CD4-positive, alpha-beta T cell treated with Interleukin-10 for 1 hour (primary cell): ENCODE results near the gene UBA52.
"Not testable (repeated sequence)": the region's sequence is repeated elsewhere in the genome, so short reads cannot be mapped to it uniquely, and the experiment has no call there.

Experiments used
- DNase-seq: peaks from one replicate; pipeline ENCODE4 v3.0.0-alpha.2; 2020

The UBA52 gene

DNA sequence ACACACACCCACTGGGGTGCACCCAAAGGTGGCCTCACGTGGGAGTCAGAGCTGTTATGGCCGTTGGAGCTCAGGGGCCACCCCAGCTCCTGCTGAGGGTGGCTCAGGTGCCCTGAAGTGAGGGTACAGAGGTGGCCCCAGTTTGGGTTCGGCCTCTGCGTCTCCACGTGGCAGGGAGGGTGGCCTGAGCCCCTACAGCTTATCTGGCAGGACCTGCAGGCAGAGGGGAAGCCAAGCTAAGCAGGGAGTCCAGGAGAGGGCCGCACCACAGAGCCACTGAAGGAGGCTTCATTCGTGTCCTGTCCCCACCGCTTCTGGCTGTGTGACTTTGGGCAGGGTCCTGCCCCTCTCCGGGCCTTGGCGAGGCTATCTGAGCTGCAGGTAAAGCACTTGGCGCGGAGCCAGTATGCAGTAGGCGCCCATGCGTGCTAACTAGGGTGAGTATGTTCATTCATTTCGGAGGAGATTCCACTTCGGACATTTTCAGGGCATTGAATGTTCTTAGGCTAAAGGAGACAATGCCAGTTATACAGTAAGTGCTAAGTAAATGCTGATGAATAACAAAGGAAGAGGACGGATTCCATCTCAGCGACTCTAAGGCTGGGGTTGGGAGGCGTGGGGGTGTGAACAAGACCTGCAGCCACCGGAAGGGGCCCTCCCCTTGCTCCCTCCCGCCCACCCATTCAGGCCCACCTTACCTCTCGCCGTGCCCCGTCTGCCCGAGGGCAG, 21.9 kb downstream of the UBA52 start:
- DNase-seq = no peak

DNA sequence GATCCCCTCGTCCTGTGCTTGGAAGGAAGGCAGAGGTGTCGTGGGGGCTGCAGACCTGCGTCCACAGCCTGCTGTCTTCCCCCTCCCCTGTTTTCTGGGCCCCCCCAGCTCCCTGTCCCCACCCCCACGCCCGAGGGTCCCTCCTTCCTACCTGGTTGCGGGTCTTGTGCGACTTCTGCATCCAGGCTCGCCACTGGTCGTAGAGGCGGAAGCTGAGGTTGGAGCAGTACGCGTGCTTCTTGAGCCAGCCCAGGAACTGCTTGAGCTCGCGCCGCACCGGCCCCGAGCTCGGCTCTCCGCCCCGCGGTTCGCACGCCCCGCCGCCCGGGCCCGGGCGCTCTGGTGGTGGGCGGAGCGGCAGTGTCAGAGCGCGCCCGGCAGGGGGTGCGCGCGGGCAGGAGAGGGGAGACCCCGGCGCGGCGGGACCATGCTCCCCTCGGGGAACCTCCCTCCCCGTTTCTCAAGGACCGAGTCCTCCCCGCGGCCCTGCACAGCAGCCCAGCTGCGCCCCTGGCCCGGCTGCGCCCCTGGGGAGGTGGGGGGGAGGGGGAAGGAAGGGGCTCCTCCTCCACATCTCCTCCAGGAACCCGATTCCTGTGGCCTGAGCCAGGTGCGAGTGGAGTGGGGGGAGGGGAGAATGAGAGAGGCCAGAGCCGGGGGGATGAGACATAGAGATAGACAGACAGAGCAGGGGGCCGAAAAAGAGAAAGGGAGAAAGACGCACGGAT, 22.6 kb downstream of the UBA52 start:
- DNase-seq = peak; percentile 79

DNA sequence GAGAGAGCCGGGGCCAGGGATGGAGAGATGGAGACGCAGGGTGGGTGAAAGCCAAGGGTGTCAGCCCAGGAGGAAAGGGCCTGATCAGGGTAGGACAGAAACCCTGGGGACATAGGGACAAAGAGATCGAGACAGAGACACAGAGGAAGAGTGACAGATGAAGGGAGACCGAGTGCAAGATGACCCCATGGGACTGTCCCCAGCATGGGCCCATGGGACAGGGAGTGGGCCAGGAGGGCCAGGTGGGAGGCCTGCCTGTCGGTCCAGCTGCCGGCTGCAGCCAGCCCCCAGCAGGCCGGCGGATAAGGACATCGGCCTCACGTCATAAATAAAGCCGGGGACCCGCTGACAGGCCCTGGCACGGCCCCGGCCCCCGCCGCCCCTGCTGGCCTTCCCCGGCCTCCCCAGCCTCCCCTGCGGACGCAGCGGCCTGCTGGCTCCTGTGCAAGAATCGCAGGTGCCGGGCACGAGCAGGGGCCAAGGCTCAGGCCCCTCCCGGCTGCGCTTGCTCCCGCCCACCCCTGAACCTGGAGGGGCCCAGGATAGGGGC, 23.2 kb downstream of the UBA52 start:
- no peak for DNase-seq

DNA sequence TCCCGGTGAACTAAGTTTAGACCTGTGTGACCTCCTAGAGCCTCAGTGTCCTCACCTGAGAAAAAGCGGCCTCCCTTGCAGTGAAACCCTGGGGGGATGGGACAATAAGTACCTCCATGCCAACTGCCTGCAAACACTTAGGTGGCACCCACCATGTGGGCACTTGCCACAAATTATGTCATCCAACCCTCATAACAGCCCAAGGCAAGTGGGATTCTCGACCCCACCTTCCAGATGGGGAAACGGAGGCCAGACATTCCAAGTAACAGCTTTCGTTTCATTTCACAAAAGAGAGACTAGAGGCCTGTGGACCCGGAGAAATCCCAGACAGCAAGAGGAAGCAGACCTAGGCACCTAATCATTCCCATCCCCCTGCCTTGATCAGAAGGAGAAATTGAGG, 23.8 kb downstream of the UBA52 start:
- DNase-seq = no peak

DNA sequence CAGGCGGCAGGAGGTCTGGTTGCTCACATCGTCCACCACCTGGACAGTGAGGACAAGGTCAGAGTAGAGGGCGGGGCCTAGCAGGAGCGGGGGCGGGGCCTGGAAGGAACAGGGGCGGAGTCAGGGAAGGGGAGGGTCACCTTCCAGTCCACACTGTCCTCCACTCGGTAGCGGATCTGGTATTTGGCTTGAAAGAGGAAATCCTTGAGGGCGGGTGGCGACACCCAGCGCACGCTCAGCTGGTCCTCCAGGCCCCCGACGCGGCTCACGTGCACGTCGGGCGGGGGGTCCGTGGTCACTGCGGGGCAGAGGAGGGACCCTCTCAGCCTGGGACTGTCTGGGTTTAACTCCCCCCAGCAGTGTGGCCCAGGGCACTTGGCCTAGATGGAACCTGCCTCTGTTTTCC, 25.1 kb downstream of the UBA52 start:
- DNase-seq = no peak

DNA sequence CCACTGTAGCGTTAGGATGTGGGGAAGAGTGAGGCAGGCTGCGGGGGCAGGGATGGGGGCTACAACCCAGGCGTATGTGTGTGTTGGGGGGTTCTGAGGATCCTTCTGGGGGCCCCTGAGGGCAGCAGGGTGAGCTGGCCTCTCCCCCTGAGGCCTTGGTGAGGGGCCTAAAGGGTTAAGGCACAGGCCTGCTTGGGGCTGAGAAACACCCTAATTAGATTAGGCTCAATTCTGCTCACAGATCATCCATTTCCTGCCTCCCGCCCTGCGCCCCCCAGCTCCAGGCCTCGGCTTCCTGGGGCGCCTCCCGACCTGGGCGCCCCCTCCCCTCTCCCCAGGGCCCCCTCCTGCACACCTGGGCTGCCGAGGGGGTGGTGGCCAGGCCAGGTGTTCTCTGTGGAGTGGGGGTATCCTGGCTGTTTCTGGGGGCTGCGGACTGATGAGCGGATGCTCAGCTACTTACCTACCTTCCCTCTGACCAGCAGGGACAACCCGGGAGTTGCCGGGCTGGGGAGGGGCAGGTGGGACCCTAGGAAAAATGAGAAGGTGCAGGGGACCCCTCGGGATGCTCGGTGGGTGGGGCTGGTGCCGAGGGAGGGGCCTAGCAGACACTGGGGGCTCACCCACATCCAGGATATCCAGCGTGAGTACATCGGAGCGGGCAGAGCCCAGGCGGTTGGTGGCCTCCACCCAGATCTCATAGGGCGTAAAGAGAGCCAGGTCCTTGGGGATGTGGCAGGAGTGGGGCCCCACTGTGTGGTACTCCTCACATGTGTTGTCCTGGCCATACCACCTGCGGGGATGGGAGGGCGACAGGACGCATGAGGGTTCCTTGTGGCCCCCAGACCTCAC, 26.4 kb downstream of the UBA52 start:
- DNase-seq = no peak

DNA sequence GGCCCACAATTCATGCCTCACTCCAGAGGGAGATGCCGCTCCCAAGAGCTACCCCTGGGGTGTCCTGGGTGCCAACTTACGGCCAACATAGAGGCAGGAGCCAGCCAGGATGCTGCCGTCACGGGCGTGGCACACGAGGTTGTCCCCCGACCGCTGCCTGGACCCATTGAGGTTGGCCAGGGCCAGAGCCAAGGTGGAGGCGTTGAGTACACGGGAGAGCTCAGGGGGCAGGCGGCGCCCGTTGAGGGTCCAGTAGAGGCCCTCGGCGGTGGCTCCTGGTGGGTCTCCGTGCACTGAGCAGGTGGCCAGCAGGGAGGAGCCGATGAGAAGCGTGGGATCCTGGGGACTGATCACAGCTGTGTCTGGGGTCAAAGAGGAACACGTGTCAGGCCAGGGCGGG, 27.8 kb downstream of the UBA52 start:
- DNase-seq = no peak

DNA sequence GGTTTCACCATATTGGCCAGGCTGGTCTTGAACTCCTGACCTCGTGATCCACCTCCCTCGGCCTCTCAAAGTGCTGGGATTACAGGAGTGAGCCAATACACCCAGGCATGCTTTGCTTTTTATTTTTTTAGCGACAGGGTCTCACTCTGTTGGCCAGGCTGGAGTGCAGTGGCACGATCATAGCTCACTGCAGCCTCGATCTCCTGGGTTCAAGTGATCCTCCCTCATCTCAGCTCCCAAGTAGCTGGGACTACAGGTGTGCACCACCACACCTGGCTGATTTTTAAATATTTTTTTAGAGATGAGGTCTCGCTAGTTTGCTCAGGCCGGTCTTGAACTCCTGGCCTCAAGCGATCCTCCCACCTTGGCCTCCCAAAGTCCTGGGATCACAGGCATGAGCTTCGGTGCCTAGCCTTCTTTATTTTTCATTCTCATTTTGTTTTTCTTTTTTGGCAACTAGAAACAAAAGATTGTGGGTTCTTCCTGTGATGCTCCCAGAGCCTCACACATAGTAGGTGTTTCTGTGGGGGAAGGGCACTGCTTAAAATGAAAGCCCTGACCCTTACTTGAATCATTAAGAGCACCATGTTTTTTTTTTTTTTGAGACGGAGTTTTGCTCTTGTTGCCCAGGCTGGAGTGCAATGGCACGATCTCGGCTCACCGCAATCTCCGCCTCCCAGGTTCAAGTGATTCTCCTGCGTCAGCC, 29.2 kb downstream of the UBA52 start:
- DNase-seq = not testable (repeated sequence)

DNA sequence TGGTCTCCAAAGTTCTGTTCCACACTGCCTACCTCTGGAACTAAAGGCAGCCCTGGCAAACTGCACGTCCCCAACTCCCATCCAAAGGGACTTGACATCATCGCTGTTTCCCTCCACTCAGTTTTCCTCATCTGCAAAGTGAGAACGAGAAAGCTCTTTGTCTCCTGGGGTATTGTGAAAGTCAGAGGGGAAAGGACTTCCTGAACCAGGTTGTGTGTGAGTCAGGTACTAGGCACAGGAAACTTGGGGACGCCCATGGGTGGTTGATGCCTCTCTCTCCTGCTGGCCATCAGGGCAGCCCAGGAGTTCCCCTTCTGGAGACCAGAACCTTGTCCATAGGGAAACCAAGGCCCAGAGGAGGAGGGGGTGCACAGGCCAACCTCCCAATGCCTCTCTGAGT, 30.2 kb downstream of the UBA52 start:
- no peak for DNase-seq

DNA sequence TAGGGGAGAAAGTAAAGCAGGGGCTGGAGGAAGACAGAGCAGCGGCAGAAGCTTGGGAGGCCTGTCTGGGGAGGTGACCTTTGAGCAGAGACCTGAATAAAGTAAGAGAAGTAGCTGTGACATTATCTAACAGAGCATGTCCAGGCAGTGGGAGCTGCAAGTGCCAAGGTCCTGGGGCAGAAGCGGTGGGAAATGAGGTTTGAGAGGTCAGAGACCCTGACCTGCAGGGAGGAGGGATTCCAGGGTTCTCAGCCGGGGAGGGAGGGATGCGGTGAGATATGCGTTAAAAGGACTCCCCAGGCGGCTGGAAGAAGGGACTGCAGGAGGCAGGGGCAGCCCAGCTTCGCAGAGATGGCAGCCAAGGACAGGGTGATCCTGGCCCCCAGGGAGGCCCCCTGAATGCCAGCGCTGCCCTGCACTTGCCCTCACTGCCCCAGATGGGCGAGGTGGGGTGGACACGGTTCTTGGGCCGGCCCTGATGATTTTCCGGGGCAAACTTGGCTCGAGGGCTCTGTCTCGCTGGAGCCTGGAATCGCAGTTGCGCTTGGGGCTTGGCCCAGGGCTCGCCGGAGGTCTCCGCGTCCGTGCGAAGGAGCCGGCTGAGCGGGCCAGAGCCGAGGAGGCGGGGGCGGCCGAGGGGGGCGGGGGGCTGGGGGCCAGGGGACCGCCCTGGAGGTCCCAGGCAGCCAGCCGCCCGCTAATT, 31.7 kb downstream of the UBA52 start:
- no peak for DNase-seq

DNA sequence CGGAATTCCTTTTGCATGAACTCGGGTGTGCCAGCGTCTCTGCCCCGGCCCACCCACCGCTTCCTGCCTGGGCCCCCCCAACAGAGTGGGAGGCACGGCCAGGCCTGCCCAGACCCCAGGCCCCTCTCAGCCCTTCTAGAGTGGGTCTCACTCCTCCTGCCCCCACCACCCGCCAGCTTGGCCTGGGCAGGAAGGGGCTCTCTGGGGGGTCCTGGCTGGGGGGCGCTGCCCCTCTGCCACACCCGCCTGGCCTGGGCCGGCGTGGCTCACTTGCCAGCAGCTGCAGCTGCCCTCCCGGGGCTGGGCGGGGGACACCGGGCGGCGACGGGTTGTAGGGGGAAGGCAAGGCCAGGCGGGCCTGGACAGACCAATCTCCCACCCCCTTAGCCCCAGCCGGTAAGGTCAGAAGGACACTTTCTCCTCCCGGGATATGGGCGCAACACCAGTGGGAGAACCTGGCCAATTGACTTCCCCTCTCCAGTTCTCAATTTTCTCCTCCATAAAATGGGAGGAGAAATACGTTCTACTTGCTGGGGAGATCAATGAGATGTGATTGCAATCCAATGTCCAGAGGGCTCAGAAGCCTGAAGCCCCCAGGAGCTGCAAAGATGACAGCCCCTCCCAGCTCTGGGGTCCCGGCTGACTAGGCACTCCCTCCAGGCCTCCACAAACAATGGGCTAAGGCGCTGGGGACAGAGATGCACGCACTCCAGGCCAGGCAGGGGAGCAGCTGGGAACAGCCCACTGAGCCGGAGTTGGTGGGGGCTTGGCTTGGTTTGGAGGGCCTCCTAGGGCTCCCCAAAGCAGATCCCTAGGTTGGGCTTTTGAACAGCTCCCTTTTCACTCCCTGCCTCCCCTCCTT, 32.5 kb downstream of the UBA52 start:
- DNase-seq = no peak

DNA sequence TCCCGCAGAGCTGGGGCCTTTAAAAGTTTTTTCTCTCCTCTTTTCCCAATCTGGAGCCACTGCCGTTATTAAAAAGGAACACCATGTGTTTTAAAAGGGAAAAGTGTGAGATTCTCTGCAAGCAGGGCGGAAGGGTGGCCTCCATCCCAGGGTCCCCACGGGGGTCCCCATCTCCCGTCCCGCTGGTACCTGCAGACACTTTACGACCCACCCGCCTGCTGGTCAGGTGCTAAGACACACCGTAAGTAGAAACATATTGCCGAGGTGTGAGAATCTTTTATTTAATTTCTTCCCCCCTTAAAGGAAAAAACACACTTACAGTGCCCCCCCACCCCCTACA, 33.1 kb downstream of the UBA52 start:
- no peak for DNase-seq

DNA sequence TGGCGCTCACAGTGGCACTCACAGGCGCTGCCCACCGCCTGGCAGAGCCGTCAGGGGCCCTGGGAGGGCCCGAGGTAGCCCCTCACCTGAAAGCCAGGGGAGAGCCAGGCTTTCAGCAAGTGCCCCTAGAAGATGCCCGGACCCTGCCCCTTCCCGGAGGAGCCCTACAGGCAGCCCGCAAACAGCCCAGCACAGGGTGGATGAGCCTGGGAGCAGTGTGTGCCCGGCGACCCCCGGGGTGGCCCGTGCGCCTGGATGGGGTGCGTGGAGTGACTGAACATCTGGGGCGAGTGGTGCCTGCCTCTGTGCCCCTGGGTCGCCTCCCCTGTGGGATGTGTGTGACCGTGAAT, 33.5 kb downstream of the UBA52 start:
- DNase-seq = no peak

DNA sequence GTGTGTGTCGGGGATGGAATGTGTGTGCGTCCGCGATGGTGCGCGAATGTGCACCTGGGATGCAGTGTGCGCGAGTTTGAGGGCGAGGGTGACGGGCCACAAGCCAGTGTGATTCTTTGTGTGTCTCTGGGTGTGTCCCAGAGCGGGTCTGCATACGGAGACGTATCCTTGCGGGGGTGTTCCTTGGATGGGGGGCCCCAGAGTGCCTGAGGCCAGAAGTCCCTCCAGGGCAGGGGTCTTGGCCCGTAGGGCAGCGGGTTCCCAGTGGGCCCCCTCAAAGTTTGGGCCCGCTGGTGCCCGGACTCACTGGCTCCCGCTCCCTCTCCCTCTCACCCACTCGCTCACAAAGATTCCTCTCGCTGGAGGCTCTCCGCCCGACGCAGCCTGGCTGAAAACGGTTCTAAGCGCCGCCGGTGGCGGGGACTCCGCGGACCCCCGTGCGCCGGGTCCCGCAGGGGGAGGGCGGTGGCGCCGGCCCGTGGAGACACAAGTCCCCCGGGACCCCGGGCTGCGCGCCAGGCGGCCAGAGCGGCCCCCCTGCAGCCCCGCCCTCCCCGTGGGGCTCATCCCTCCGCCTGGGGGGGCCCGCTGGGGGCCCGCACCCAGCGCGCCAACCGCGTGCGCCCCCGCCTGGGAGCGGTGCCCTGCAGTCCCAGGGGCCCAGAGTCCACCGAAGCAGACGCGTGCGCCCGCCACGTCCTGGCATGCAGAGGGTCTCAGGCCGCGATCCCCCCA, 34.1 kb downstream of the UBA52 start:
- no peak for DNase-seq

DNA sequence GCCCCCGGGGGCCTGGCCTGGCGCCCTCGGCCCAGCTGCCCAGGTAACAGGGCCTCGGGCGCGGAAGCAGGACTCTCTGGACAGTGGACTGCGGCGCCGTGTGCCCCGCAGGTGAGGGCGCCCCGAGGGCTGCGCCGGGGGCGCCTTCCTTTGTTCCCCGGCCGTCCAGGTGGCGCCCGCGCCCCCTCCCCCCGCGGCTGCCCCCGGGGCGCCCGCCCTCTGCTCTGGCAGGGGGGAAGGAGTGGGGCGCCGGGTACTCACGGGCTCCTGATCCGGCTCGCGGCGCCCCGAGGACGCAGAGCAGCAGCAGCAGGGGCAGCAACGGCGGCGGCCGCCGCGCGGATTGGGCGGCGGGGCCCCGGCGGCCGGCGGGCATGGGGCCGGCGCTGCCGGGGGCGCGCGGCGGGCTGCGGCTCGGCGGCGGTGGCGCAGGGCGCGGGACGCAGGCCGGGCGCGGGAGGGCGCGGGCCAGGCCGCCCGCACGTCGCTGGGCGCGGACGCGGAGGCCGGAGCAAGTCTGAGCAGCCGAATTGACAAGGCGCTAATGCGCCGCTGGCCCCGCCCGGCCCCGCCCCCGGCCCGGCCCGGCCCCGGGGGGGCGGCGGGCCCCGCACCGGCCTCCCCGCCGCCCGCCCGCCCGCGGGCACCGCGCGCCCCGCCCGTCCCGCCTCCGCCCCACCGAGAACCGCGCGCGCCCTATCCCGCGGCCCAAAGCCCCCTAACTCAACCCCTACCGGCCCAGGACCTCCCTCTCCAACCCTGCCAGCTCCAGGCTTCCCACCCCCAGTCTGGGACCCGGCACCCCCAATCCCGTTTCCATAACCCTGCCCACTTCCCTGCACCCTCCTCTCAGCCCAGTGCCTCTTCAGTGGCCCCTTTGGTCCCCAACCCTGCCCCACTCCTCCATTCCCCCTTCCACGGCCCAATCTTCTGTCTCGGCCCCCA, 34.9 kb downstream of the UBA52 start, which contains the start of gene CRLF1:
TSS of gene CRLF1 (minus strand) at position 519 of the 945 bp plus-strand sequence. CDS start at position 376, 143 bp downstream.
- no peak for DNase-seq

DNA sequence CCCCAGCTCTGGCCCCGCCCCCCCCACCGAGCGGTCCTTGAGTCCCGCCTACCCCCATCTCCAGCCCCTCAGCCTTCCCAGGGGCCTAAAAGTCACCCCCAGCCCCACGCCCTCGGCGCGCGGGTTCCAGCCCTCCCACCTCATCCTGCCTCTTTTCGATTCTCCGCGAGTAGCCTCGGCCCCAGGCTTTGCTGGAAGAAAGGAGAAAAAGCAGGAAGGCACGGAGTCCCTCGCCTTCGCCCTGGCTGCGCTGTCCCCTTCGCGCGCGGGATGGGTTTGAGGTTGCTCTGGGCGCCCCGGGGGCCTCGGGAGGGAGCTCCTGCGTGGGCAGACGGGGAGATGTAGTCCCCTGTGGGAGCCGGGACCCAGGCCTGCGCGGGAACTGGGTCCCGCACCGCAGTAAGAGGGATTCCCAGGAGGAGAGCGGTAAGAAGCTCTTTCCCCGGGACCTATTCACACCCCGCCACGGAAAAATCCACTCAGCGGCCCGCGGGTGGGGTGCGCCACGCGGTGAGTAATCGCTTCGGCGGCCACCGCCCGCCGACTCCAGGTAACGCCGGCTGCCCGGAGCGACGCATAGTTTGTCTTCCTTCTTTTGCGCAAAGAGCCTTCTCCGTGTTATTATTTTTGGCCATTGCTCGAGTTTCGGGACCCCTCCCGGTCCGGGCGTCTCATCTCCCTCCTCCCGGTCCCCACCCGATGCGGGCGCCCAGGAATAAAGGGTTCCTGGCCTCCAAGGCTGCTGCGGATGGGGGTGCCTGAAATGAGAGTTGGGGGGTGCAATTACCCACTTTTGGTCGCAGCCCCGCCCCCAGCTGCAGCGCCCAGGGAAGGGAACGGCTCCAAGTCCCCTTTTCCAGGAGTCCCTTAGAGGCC, 35.8 kb downstream of the UBA52 start:
- DNase-seq = no peak

DNA sequence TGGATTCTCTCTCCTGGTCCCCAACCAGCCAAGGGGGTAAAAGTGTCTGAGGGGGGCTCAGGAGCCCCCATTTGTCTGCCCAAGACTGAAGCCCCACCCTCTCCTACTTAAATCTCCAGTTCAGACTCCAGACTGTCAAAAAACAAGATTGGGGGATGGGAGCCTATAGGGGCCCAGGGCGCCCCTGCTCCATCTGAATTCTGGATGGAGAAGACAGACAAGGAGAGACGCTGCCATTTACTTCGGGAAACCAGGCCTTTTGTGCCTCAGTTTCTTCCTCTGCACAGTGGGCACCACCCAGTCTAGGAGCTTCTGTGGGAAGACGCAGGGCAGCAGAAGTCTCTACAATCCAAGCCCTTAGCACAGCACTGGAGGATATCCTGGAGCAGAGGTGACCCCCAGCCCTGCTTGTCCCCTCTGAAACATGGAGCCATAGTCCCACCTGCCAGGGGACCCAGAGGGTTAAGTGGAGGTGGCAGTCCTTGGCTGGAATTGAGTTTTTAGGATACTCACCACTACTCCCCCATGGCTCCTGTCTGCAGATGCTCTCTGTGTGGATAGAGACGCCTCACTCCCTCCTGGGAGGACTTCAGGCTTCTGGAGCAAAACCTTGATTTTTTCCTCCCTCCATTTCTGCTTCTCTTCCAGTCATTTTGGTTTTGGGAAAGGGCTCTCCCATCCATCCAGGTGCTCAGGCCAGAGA, 36.6 kb downstream of the UBA52 start:
- DNase-seq = no peak
